DND-41 (cell line): ENCODE data around the gene WSB2.

Experiments used
- EZH2 ChIP-seq: IDR thresholded peaks from 3 replicates; pipeline ENCODE4 v1.6.1; 2012; ENCODE audit warnings: borderline replicate concordance, low read depth, mild to moderate bottlenecking, moderate library complexity, low read length, inconsistent platforms; ENCODE audit not compliant: severe bottlenecking
- TF ChIP-seq, protein P1 (sequence below): IDR thresholded peaks from 2 replicates; pipeline ENCODE4 v1.5.1; 2012; ENCODE audit warnings: borderline replicate concordance, low read length, moderate library complexity, mild to moderate bottlenecking; ENCODE audit not compliant: poor library complexity, severe bottlenecking; ENCODE audit errors: extremely low read depth

DNA sequence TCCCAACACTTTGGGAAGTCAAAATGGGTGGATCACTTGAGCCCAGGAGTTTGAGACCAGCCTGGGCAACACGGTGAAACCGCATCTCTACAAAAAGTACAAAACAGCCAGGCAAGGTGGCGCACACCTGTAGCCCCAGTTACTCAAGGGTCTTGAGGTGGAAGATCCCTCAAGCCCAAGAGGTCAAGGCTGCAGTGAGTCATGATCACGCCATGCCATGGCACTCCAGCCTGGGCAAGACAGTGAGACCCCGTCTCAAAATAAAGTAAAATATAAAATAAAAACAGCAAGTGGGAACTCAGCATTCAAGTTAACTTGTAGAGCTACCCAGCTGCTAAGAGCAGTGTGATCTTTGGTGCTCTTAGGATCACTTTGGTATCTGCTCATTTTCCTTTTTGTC lies 31.8 kb downstream of the WSB2 start:
- TF ChIP-seq, protein P1, sequence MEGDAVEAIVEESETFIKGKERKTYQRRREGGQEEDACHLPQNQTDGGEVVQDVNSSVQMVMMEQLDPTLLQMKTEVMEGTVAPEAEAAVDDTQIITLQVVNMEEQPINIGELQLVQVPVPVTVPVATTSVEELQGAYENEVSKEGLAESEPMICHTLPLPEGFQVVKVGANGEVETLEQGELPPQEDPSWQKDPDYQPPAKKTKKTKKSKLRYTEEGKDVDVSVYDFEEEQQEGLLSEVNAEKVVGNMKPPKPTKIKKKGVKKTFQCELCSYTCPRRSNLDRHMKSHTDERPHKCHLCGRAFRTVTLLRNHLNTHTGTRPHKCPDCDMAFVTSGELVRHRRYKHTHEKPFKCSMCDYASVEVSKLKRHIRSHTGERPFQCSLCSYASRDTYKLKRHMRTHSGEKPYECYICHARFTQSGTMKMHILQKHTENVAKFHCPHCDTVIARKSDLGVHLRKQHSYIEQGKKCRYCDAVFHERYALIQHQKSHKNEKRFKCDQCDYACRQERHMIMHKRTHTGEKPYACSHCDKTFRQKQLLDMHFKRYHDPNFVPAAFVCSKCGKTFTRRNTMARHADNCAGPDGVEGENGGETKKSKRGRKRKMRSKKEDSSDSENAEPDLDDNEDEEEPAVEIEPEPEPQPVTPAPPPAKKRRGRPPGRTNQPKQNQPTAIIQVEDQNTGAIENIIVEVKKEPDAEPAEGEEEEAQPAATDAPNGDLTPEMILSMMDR, result no peak
- no peak for TF ChIP-seq EZH2
